ENCODE measurements around the gene PLA2G2F.

DNA sequence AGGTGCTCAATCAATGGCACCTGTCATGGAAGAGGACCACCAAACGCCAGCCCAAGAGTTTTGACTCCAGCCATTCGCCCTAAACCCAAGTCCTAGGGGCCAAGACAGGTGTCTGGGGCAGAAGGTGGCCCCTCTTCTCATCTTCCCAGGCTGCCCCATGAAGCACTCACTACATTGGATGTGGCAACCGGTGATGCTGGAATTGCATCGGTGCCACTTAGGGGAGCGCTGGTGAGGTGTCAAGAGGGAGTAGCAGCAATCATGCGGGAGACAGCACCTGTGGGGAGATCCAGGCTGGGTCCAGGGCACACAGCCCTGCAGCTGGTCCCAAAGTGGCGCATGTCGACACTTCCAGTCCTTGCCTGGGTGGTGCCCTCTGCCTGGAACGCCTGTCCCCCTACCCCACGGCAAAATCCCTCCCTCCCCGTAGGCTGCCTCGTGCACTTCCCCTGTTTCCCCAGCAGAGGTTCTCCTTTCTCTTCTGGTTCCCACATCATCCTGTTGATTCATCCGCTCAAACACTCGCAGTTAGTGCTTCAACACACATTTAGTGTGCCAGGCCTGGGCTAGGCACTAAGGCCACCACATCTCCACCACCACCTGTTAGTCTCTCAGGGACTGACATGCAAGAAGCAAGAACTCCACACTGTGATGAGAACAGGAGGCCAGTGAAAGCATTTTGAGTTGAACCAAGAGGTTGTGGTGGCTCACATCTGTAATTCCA lies 38.3 kb upstream of the PLA2G2F start:
- TF ChIP-seq CTCF (IDR thresholded peaks at IDR 0.05 in 2 of 3, conservative IDR thresholded peaks at IDR 0.05 in 1 of 3; ENCODE audit: insufficient read depth in 2 of 3, low read depth in 1 of 3, low read length in 3 of 3) (peak; percentile 73 to 84 (median 80)), HNRNPL (IDR thresholded peaks at IDR 0.05; ENCODE audit: low read depth, low read length) (no peak), ZZZ3 (IDR thresholded peaks at IDR 0.05) (no peak), RAD21 (CRISPR knock-in tag; conservative IDR thresholded peaks at IDR 0.05 in 1 of 2, IDR thresholded peaks at IDR 0.05 in 1 of 2) (peak; percentile 88 to 93), ZNF408 (CRISPR knock-in tag; IDR thresholded peaks at IDR 0.05; ENCODE audit: low read depth) (no peak), KLF6 (CRISPR knock-in tag; IDR thresholded peaks at IDR 0.05; ENCODE audit: borderline replicate concordance) (no peak), ELF4 (CRISPR knock-in tag; IDR thresholded peaks at IDR 0.05) (no peak), POLR2AphosphoS2 (IDR thresholded peaks at IDR 0.05; ENCODE audit: low read length) (no peak), ZNF512 (tag; IDR thresholded peaks at IDR 0.05) (no peak)

Measured in K562 (cell line).